Colonic mucosa (tissue), 4 donors: Measurements from ENCODE around the gene TMEM95. TPM values are rescaled to one million over a fixed set of nuclear protein-coding genes. Genes with fewer than 3 reads are reported as not detected.
A peak's percentile ranks its signal among the peaks of the same experiment; 100 is the strongest.
"Not testable (repeated sequence)": the region's sequence is repeated elsewhere in the genome, so short reads cannot be mapped to it uniquely, and the experiment has no call there.

Experiments used
- DNase-seq: peaks from one replicate; pipeline ENCODE4 v3.0.0-alpha.2; 2020
- H3K27ac ChIP-seq: fragments of 200-600 bp; one replicate; pipeline ENCODE4 v1.8.0; 2021
- H3K27me3 ChIP-seq: fragments of 200-600 bp; one replicate; pipeline ENCODE4 v1.8.0; 2021
- H3K36me3 ChIP-seq: fragments of 200-600 bp; one replicate; pipeline ENCODE4 v1.8.0; 2021
- H3K4me1 ChIP-seq: fragments of 200-600 bp; one replicate; pipeline ENCODE4 v1.8.0; 2021; ENCODE audit warnings: mild to moderate bottlenecking
- H3K4me3 ChIP-seq: fragments of 200-600 bp; one replicate; pipeline ENCODE4 v1.8.0; 2021
- H3K9ac ChIP-seq, 2 donors: one replicate each; pipeline ENCODE4 v1.7.0; 2013; ENCODE audit warnings: control low read depth in 2 of 2, low read depth in 2 of 2, low read length in 2 of 2
- H3K9me3 ChIP-seq: fragments of 200-600 bp; one replicate; pipeline ENCODE4 v1.8.0; 2021
- intact Hi-C: fragments of 100-400 bp; cut with DNase I; formaldehyde crosslinking; loops from one replicate; pipeline ENCODE4 v1.14.1; 2022
- total RNA-seq, 2 donors: library from RNA; stranded (reverse); fragmentation: NEBNext Ultra II Directional in 1 of 2; extraction: Animal tissue kit (Norgen Biotek cat#: 25700) in 1 of 2; gene quantifications; one replicate each; pipeline ENCODE4 v1.2.1, GENCODE V29; 2021
- TF ChIP-seq, protein P1 (sequence below): fragments of 200-600 bp; IDR thresholded peaks from one replicate; pipeline ENCODE4 v1.8.0; 2022; ENCODE audit warnings: antibody characterized with exemption, mild to moderate bottlenecking
- donor health status: healthy.
- donor health status: DM: no; HTN: no; CAD: no.
- donor health status: DM: no; HTN: no; CAD: no.

Gene TMEM95
- total RNA-seq, 2 donors from 2014 or later = not detected

DNA sequence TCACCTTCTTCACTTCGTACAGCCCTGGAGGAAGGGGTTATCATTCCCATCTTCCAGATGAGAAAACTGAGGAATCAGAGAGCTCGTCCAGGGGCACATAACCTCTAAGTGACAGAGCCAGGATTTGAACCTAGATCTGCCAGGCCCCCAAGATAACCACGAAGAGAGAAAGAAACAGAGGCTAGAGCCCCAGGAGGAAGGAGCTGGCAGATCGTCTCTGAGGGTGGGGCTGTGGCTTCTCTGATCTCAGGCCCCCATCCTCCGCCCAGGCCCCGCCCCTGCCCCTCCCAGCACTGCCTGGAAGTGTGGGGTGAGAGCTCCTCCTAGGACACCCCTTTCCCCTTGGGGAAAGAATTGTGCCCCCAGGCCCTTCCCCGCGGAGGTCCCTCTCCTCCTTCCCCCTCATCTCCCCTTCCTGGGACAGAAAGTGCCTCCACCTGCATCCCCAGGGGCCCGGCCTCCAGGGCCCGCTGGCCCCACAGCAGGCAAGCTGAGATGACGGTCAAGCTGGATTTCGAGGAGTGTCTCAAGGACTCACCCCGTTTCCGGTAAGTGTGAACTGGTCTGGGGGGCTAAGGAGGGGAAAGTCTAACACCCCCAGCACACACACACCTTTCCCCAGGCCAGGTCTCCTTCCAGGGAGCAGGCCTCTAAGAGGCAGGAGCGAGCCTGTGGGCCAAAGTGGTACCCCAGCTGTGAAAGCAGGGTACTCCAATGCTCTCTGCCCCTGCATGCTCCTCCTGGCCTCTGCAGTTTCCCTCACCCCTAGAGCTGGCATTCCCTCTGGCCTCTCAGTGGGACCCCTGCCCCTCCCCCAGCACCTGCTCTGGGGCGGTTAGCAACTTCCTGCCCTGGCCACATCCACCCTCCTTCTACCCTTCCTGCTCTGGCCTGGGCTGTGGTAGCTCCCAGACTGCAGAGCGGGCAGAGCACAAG lies 18.4 kb upstream of the TMEM95 start, which contains the start of gene ACAP1:
Gene ACAP1 (plus strand): TSS at position 290 of the 936 bp plus-strand sequence. CDS start 206 bp downstream, at position 496.
- Histone ChIP-seq H3K27ac (peak within 1 kb of the TSS; percentile 24), H3K9ac (peak within 1 kb of the TSS; percentile 27 to 64), H3K36me3 (no peaks in the 10 kb centered on the region), H3K4me1 (no peaks in the 10 kb centered on the region), H3K4me3 (peak within 1 kb of the TSS; percentile 27), H3K9me3 (no peaks in the 10 kb centered on the region), H3K27me3 (no peaks in the 10 kb centered on the region)
- intact Hi-C loops = no loop called here
- peak; percentile 65 for DNase-seq
- TF ChIP-seq, protein P1, sequence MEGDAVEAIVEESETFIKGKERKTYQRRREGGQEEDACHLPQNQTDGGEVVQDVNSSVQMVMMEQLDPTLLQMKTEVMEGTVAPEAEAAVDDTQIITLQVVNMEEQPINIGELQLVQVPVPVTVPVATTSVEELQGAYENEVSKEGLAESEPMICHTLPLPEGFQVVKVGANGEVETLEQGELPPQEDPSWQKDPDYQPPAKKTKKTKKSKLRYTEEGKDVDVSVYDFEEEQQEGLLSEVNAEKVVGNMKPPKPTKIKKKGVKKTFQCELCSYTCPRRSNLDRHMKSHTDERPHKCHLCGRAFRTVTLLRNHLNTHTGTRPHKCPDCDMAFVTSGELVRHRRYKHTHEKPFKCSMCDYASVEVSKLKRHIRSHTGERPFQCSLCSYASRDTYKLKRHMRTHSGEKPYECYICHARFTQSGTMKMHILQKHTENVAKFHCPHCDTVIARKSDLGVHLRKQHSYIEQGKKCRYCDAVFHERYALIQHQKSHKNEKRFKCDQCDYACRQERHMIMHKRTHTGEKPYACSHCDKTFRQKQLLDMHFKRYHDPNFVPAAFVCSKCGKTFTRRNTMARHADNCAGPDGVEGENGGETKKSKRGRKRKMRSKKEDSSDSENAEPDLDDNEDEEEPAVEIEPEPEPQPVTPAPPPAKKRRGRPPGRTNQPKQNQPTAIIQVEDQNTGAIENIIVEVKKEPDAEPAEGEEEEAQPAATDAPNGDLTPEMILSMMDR = no peak

DNA sequence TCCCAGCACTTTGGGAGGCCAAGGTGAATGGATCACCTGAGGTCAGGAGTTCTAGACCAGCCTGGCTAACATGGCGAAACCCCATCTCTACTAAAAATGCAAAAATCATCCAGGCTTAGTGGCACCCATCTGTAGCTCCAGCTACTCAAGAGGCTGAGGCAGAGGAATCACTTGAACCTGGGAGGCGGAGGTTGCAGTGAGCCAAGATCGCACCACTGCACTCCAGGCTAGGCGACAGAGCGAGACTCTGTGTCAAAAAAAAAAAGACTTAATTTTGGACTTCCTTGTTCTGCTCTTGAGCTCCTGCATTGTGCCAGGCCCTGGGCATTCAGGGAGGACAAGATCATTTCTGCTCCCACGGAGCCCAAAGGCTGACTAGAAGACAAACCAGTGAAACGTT lies 17.4 kb upstream of the TMEM95 start:
- peak overlapping the region; percentile 27 for H3K4me3 ChIP-seq
- H3K9ac ChIP-seq, H3K9me3 ChIP-seq, H3K36me3 ChIP-seq, H3K27ac ChIP-seq, H3K27me3 ChIP-seq, intact Hi-C loops, DNase-seq, H3K4me1 ChIP-seq: not testable (repeated sequence)

DNA sequence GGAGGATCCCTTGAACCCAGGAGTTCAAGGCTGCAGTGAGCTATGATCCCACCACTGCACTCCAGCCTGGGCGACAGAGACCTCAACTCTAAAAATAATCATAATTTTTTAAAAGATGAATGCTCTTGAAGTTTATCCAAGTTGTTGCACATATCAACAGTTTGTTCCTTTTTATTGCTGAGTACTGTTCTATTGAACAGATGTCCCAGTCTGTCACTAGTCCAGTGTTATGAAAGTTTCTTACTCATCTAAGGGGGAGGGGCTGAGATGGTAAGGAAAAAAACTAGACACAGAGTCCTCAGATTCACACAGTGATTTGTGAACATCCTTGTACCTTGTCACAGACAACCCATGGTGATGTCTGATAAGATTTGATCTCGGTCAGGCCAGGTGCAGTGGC lies 14.8 kb upstream of the TMEM95 start:
- TF ChIP-seq, protein P1 = no peak
- H3K27me3 ChIP-seq = no peaks in the 10 kb centered on the region
- intact Hi-C loops = no loop called here

DNA sequence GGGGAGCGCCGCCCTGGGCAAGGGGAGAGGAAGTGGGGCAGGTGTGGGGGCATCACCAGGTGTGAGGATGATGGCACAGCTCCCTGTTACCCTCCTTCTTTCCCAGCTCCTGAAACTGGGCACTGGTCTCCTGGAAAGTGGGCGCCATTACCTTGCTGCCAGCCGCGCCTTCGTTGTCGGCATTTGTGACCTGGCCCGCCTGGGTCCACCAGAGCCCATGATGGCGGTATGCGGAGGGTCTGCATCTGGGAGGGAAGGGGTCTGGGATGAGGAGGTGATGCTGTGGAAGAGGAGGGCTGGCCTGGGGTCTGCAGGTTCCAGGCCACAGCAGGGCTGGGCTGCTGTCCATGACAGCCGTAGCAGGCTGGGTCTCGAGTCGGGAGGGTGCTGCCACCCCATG lies 13.1 kb upstream of the TMEM95 start:
- no peak overlapping the region for H3K4me3 ChIP-seq
- DNase-seq = no peak
- no peak overlapping the region for H3K9ac ChIP-seq
- H3K27ac ChIP-seq = no peak overlapping the region
- no peaks in the 10 kb centered on the region for H3K9me3 ChIP-seq
- no peaks in the 10 kb centered on the region for H3K27me3 ChIP-seq
- no peaks in the 10 kb centered on the region for H3K4me1 ChIP-seq
- H3K36me3 ChIP-seq = no peaks in the 10 kb centered on the region
- intact Hi-C loops = no loop called here
- TF ChIP-seq, protein P1 = no peak

More for the DNA sequence above, 14.8 kb upstream of the TMEM95 start:
- Histone ChIP-seq H3K4me1 (no peaks in the 10 kb centered on the region), H3K9me3 (no peaks in the 10 kb centered on the region), H3K9ac (no peak overlapping the region), H3K36me3 (no peaks in the 10 kb centered on the region), H3K4me3 (no peak overlapping the region), H3K27ac (no peak overlapping the region)
- DNase-seq = no peak

DNA sequence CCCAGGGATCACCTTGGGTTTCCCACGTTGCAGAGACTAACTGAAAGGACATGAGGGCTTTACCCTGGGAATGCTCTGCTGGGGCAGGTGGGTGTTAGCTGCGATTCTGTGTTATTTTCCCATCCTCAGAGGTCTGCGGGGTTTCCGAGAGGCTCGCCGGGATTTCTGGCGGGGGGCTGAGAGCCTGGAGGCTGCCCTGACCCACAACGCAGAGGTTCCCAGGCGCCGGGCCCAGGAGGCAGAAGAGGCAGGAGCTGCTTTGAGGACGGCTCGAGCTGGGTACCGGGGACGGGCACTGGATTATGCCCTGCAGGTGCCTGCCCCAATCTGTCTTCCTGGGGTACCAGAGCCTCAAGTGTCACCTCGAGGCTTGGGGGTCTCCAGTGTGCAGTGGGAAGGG lies 11.7 kb upstream of the TMEM95 start:
- H3K27me3 ChIP-seq = no peaks in the 10 kb centered on the region
- no peak overlapping the region for H3K4me3 ChIP-seq
- no peak overlapping the region for H3K27ac ChIP-seq
- TF ChIP-seq, protein P1 = no peak
- H3K36me3 ChIP-seq = no peaks in the 10 kb centered on the region
- no peak overlapping the region for H3K9ac ChIP-seq
- no peaks in the 10 kb centered on the region for H3K4me1 ChIP-seq
- no peaks in the 10 kb centered on the region for H3K9me3 ChIP-seq
- intact Hi-C loops = no loop called here
- no peak for DNase-seq
